Thyroid gland (tissue), 4 donors: Measurements from ENCODE around the gene TNFAIP1.

Experiments
- CTCF ChIP-seq, 6 experiments: fragments of 200-600 bp in 3 of 6; fragments of 450-650 bp in 3 of 6; sonication (generic) in 3 of 6; IDR thresholded peaks; one replicate each; pipeline ENCODE4 v1.5.1; 2016 to 2019; ENCODE audit warnings: antibody characterized with exemption in 6 of 6, mild to moderate bottlenecking in 2 of 6, inconsistent platforms in 1 of 6, moderate library complexity in 1 of 6
- POLR2A ChIP-seq, 2 donors: fragments of 450-650 bp; IDR thresholded peaks; one replicate each; pipeline ENCODE4 v1.6.1; 2017; ENCODE audit warnings: antibody characterized with exemption in 2 of 2, mild to moderate bottlenecking in 2 of 2, moderate library complexity in 1 of 2

- no peak for TF ChIP-seq POLR2A (IDR thresholded peaks at IDR 0.05)
- no peak for TF ChIP-seq CTCF (IDR thresholded peaks at IDR 0.05)
These were observed 55.4 kb downstream of the TNFAIP1 start for GRCh38 chr17:28390984-28391383.
